ENCODE data around the gene SYCP3. TPM values are rescaled to one million over a fixed set of nuclear protein-coding genes. Genes with fewer than 3 reads are reported as not detected.

The SYCP3 gene
- total and polyA plus RNA-seq, 2 of the 13 experiments (the other 11 are each of a cell fraction or from before 2014, with no cell fraction given) = not detected

DNA sequence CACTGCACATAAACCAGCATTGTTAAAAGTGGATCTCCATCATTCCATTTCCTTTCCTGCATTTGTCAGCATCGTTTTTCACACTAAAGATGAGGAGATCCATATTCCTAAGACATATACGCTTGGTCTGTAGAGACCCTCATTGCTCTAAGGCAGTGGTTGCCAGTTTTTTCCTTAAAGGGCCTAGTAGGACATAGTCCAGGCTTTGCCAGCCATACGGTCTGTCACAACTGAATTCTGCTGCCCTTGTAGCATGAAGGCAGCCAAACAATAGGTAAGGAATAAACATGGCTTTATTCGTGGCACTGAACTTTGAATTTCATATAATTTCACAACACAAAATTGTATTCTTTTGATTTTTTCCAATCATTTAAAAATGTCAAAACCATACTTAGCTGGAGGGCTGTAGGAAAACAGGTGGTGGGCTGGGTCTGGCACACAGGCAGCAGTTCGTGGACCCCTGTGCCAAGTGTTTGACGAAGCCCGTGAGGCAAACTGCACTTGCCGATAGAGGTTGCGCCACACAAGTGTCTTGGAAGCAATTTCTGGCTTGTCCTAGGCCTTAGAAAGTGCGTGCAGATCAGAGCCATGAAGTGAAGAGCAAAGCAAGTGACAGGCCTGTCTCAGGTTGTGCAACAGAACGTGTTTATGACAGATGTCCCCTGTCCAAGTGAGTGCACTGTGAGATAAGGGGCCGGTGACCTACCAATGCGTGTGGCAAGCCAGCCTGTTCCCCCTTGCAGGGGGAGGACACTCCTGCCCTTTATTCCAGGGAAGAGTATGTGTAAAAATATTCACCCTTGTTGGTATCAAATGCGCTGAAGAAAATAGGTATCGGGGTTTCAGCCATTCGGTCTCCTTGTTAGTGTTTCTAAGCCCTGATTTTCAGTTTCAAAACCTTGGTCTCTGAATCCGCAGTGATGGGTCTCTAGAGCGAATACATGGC is 42.7 kb downstream of the SYCP3 start (continued):
- no peak for TF ChIP-seq ZNF704 (CRISPR knock-in tag; IDR thresholded peaks at IDR 0.05; ENCODE audit: borderline replicate concordance)
- no peak for TF ChIP-seq MAFF (IDR thresholded peaks at IDR 0.05; ENCODE audit: low read depth, low read length)
- 0 out of 2 replicates have a peak, but pooled peaks have one; percentile 8 for TF ChIP-seq CHD4 (IDR thresholded peaks at IDR 0.05; ENCODE audit: borderline replicate concordance, low read length)
- 0 out of 2 replicates have a peak, but pooled peaks have one; percentile 52 for TF ChIP-seq ZXDC (CRISPR knock-in tag; IDR thresholded peaks at IDR 0.05)
- TF ChIP-seq AKAP8 (CRISPR knock-in tag; IDR thresholded peaks at IDR 0.05) = no peak; the same call in 1 of the 2 replicates
- TF ChIP-seq, protein P1, sequence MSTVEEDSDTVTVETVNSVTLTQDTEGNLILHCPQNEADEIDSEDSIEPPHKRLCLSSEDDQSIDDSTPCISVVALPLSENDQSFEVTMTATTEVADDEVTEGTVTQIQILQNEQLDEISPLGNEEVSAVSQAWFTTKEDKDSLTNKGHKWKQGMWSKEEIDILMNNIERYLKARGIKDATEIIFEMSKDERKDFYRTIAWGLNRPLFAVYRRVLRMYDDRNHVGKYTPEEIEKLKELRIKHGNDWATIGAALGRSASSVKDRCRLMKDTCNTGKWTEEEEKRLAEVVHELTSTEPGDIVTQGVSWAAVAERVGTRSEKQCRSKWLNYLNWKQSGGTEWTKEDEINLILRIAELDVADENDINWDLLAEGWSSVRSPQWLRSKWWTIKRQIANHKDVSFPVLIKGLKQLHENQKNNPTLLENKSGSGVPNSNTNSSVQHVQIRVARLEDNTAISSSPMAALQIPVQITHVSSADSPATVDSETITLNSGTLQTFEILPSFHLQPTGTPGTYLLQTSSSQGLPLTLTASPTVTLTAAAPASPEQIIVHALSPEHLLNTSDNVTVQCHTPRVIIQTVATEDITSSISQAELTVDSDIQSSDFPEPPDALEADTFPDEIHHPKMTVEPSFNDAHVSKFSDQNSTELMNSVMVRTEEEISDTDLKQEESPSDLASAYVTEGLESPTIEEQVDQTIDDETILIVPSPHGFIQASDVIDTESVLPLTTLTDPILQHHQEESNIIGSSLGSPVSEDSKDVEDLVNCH (CRISPR knock-in tag; IDR thresholded peaks at IDR 0.05) = no peak
- 0 out of 2 replicates have a peak, but pooled peaks have one; percentile 29 for TF ChIP-seq PHF20 (CRISPR knock-in tag; IDR thresholded peaks at IDR 0.05)
- TF ChIP-seq, protein P2, sequence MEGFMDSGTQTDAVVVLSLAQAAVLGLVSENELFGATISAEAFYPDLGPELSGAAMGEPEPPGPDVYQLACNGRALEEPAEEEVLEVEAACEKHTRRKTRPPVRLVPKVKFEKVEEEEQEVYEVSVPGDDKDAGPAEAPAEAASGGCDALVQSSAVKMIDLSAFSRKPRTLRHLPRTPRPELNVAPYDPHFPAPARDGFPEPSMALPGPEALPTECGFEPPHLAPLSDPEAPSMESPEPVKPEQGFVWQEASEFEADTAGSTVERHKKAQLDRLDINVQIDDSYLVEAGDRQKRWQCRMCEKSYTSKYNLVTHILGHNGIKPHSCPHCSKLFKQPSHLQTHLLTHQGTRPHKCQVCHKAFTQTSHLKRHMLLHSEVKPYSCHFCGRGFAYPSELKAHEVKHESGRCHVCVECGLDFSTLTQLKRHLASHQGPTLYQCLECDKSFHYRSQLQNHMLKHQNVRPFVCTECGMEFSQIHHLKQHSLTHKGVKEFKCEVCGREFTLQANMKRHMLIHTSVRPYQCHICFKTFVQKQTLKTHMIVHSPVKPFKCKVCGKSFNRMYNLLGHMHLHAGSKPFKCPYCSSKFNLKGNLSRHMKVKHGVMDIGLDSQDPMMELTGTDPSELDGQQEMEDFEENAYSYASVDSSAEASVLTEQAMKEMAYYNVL (CRISPR knock-in tag; IDR thresholded peaks at IDR 0.05; ENCODE audit: borderline replicate concordance) = no peak
- peak; percentile 51; the same call in 1 of the 2 replicates for TF ChIP-seq ZNF501 (CRISPR knock-in tag; IDR thresholded peaks at IDR 0.05)
- TF ChIP-seq HOXD1 (CRISPR knock-in tag; IDR thresholded peaks at IDR 0.05) = 0 out of 2 replicates have a peak, but pooled peaks have one; percentile 38
- TF ChIP-seq ZNF460 (CRISPR knock-in tag; IDR thresholded peaks at IDR 0.05; ENCODE audit: borderline replicate concordance) = no peak
- TF ChIP-seq ZNF350 (CRISPR knock-in tag; IDR thresholded peaks at IDR 0.05; ENCODE audit: borderline replicate concordance, low read depth) = peak; percentile 48; the same call in 1 of the 2 replicates
- TF ChIP-seq SMC3 (IDR thresholded peaks at IDR 0.05; ENCODE audit: low read length) = peak; percentile 1; the same call in 1 of the 2 replicates
- TF ChIP-seq ZNF484 (CRISPR knock-in tag; IDR thresholded peaks at IDR 0.05; ENCODE audit: borderline replicate concordance, low read depth) = no peak
- peak; percentile 25; the same call in 1 of the 2 replicates for TF ChIP-seq ZNF629 (CRISPR knock-in tag; conservative IDR thresholded peaks at IDR 0.05)
- peak; percentile 76 for TF ChIP-seq FOSL2 (CRISPR knock-in tag; IDR thresholded peaks at IDR 0.05)
- peak; percentile 34; the same call in 1 of the 2 replicates for TF ChIP-seq ELF3 (CRISPR knock-in tag; IDR thresholded peaks at IDR 0.05)
- no peak for TF ChIP-seq ATF3 (CRISPR knock-in tag; IDR thresholded peaks at IDR 0.05)
